Inflammatory macrophage treated with lipopolysaccharide for 4 hours (primary cell): ENCODE measurements around the gene PKD2L1.
"Not testable (repeated sequence)": the region's sequence is repeated elsewhere in the genome, so short reads cannot be mapped to it uniquely, and the experiment has no call there.

Source experiments
- DNase-seq: peaks from one replicate; pipeline ENCODE4 v3.0.0-alpha.2; 2020

The PKD2L1 gene

GRCh38 chr10:100328198-100328597 lies 1.8 kb downstream of the PKD2L1 start:
- DNase-seq, result no peak

- DNase-seq, result no peak
Observed at GRCh38 chr10:100327718-100328009, 2.4 kb downstream of the PKD2L1 start.

GRCh38 chr10:100327007-100327717 lies 2.9 kb downstream of the PKD2L1 start:
- peak; percentile 89 for DNase-seq

- DNase-seq, result no peak
Observed at GRCh38 chr10:100325158-100325557, 4.9 kb downstream of the PKD2L1 start.

- no peak for DNase-seq
Observed at GRCh38 chr10:100319707-100320402, 10.2 kb downstream of the PKD2L1 start.

- DNase-seq, result no peak
Observed at GRCh38 chr10:100318207-100318606, 11.8 kb downstream of the PKD2L1 start.

GRCh38 chr10:100315615-100316014 lies 14.4 kb downstream of the PKD2L1 start:
- DNase-seq, result no peak

GRCh38 chr10:100311298-100311697 lies 18.7 kb downstream of the PKD2L1 start:
- DNase-seq, result no peak

- peak; percentile 83 for DNase-seq
Observed at GRCh38 chr10:100307684-100308083, 22.3 kb downstream of the PKD2L1 start.

- DNase-seq, result no peak
Observed at GRCh38 chr10:100306861-100307260, 23.2 kb downstream of the PKD2L1 start.

GRCh38 chr10:100304414-100304813 lies 25.6 kb downstream of the PKD2L1 start:
- DNase-seq, result no peak

GRCh38 chr10:100303724-100304319 lies 26.2 kb downstream of the PKD2L1 start:
- DNase-seq, result peak; percentile 49

GRCh38 chr10:100301123-100301522 lies 28.9 kb downstream of the PKD2L1 start:
- DNase-seq, result not testable (repeated sequence)

GRCh38 chr10:100297242-100297641 lies 32.8 kb downstream of the PKD2L1 start:
- DNase-seq, result no peak

GRCh38 chr10:100293066-100293465 lies 37.0 kb downstream of the PKD2L1 start:
- DNase-seq, result no peak

GRCh38 chr10:100292300-100292699 lies 37.7 kb downstream of the PKD2L1 start:
- DNase-seq, result peak; percentile 74

- DNase-seq, result peak; percentile 86
Observed at GRCh38 chr10:100291356-100291755, 38.7 kb downstream of the PKD2L1 start.

- no peak for DNase-seq
Observed at GRCh38 chr10:100289641-100290040, 40.4 kb downstream of the PKD2L1 start.

- no peak for DNase-seq
Observed at GRCh38 chr10:100288196-100288595, 41.8 kb downstream of the PKD2L1 start.

- no peak for DNase-seq
Observed at GRCh38 chr10:100287756-100288155, 42.3 kb downstream of the PKD2L1 start.

- peak; percentile 94 for DNase-seq
Observed at GRCh38 chr10:100286051-100287033, 43.7 kb downstream of the PKD2L1 start, which contains the start of gene BLOC1S2. Gene BLOC1S2 (minus strand): TSS chr10:100286680. CDS start chr10:100286659, 21 bp downstream.

GRCh38 chr10:100285326-100285725 lies 44.7 kb downstream of the PKD2L1 start:
- peak; percentile 61 for DNase-seq

- DNase-seq, result peak; percentile 53
Observed at GRCh38 chr10:100282907-100283306, 47.1 kb downstream of the PKD2L1 start.
